ENCODE data around the gene TWIST2. TPM values are rescaled to one million over a fixed set of nuclear protein-coding genes. Genes with fewer than 3 reads are reported as not detected.

The TWIST2 gene
- polyA plus RNA-seq, 3 donors = 0.43 to 0.49 (median 0.43) TPM

DNA sequence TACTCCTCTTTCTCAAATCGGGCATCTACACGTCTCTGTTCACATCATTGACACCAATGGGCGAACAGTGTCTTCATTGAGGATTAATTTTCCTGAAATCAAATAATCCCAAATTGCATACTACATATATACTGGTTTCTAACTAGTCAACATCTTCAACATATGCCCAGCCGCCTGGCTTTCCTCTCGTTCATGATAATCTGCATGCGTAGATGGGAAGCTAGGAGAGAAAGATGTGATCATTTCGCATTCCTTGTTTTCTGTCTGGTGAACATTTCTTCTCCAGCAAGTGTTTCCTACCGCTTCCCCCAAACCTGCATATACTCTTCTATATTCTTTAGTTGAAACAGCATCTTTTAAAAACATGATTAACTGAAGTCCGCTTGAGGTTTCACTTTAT lies 7.4 kb downstream of the TWIST2 start:
- H3K36me3 Mint-ChIP-seq = no peaks in the 10 kb centered on the region
- no peak overlapping the region for H3K4me2 ChIP-seq (replicated peaks; ENCODE audit: extremely low read depth, low read length, poor library complexity, severe bottlenecking)

DNA sequence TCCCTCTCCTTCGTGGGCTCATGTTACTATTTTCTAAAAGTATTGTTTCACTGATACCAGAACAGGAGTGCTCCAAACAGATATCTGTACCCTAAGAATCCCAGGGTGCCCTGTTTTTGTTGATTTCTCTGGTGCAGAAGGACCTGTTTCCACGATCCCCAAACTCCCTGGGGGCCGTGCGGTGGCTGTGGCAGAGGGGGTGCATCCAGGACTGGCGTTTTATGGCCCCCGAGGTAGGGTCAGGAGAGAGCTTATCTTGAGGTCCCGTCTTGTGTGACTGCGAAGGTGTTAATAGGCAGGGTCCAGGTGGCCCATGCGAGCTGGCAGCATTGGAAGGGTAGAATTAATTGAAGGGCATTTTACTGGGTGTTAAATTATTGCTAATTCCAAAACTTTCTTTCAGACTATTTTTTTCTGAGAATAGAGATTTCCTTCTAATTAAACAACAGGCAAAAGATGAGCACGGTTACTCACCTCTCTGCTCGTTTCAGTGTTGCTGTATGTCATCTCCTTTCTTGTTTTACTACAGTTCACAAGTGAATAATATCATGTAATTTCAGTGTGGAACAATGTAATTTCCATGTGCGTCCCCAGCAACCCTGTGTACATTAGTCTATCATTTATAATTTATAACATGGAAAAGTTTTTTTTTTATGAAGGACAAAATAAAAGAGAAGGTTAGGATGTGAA lies 8.2 kb downstream of the TWIST2 start:
- H3K9ac ChIP-seq (ENCODE audit: insufficient read depth, low read length, poor library complexity, severe bottlenecking) = no peak overlapping the region
- no peaks in the 10 kb centered on the region for H3K36me3 ChIP-seq (replicated peaks in 1 of 2; ENCODE audit: control insufficient read depth in 1 of 2, insufficient read depth in 2 of 2, low read length in 2 of 2)
- no peak for DNase-seq
- H3K4me3 ChIP-seq (replicated peaks in 1 of 3; ENCODE audit: low read depth in 2 of 3, low read length in 3 of 3) = no peak overlapping the region
- H2AFZ ChIP-seq (ENCODE audit: insufficient read depth, low read depth, low read length, poor library complexity, severe bottlenecking) = no peak overlapping the region
- Mint-ChIP-seq H3K9me3 (peaks cover 2 to 20% (median 16%) of the 10 kb centered on the region in 7 donors), H3K4me3 (no peak overlapping the region), H3K27ac (no peak overlapping the region), H3K36me3 (no peaks in the 10 kb centered on the region), H3K27me3 (ENCODE audit: low read depth in 3 of 3) (peaks cover 44 to 60% (median 56%) of the 10 kb centered on the region in 3 donors), H3K4me1 (peaks cover 17% of the 10 kb centered on the region)
- TF ChIP-seq, protein P1, sequence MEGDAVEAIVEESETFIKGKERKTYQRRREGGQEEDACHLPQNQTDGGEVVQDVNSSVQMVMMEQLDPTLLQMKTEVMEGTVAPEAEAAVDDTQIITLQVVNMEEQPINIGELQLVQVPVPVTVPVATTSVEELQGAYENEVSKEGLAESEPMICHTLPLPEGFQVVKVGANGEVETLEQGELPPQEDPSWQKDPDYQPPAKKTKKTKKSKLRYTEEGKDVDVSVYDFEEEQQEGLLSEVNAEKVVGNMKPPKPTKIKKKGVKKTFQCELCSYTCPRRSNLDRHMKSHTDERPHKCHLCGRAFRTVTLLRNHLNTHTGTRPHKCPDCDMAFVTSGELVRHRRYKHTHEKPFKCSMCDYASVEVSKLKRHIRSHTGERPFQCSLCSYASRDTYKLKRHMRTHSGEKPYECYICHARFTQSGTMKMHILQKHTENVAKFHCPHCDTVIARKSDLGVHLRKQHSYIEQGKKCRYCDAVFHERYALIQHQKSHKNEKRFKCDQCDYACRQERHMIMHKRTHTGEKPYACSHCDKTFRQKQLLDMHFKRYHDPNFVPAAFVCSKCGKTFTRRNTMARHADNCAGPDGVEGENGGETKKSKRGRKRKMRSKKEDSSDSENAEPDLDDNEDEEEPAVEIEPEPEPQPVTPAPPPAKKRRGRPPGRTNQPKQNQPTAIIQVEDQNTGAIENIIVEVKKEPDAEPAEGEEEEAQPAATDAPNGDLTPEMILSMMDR (IDR thresholded peaks at IDR 0.05) = no peak
- 79% methylated on average over 8 of the region's 12 CpGs for WGBS (ENCODE audit: insufficient coverage)
- intact Hi-C loops (cut with micrococcal nuclease) = no loop called here
- no peak overlapping the region for H3K27ac ChIP-seq (ENCODE audit: low read depth in 1 of 2, low read length in 2 of 2)
- H3K4me2 ChIP-seq (replicated peaks; ENCODE audit: extremely low read depth, low read length, poor library complexity, severe bottlenecking) = no peak overlapping the region
- H4K20me1 ChIP-seq (ENCODE audit: insufficient read depth, low read length) = no peaks in the 10 kb centered on the region
- peaks cover 25 to 32% of the 10 kb centered on the region in 2 donors for H3K27me3 ChIP-seq (ENCODE audit: control insufficient read depth in 2 of 2, insufficient read depth in 2 of 2, low read length in 2 of 2)
- peaks cover 13 to 17% of the 10 kb centered on the region in 2 donors for H3K4me1 ChIP-seq (ENCODE audit: control insufficient read depth in 1 of 2, insufficient read depth in 2 of 2, low read length in 2 of 2)
- peaks cover 11 to 12% of the 10 kb centered on the region in 2 donors for H3K9me3 ChIP-seq (replicated peaks in 1 of 2; ENCODE audit: control insufficient read depth in 1 of 2, insufficient read depth in 1 of 2, low read length in 2 of 2)
- no peaks in the 10 kb centered on the region for H3K79me2 ChIP-seq (ENCODE audit: insufficient read depth, low read length)

More for the DNA sequence above, 7.4 kb downstream of the TWIST2 start:
- H3K4me3 Mint-ChIP-seq = no peak overlapping the region
- H3K9ac ChIP-seq (ENCODE audit: insufficient read depth, low read length, poor library complexity, severe bottlenecking) = no peak overlapping the region
- peaks cover 2 to 20% (median 16%) of the 10 kb centered on the region in 7 donors for H3K9me3 Mint-ChIP-seq
- no CpG with 5 or more reads among the region's 9 CpGs for WGBS (ENCODE audit: insufficient coverage)
- H3K4me3 ChIP-seq (replicated peaks in 1 of 3; ENCODE audit: low read depth in 2 of 3, low read length in 3 of 3) = no peak overlapping the region
- H3K27ac ChIP-seq (ENCODE audit: low read depth in 1 of 2, low read length in 2 of 2) = no peak overlapping the region
- intact Hi-C loops (cut with micrococcal nuclease) = no loop called here
- H3K9me3 ChIP-seq (replicated peaks in 1 of 2; ENCODE audit: control insufficient read depth in 1 of 2, insufficient read depth in 1 of 2, low read length in 2 of 2) = peaks cover 11 to 12% of the 10 kb centered on the region in 2 donors
- peaks cover 32 to 39% of the 10 kb centered on the region in 2 donors for H3K27me3 ChIP-seq (ENCODE audit: control insufficient read depth in 2 of 2, insufficient read depth in 2 of 2, low read length in 2 of 2)
- H3K36me3 ChIP-seq (replicated peaks in 1 of 2; ENCODE audit: control insufficient read depth in 1 of 2, insufficient read depth in 2 of 2, low read length in 2 of 2) = no peaks in the 10 kb centered on the region
- H2AFZ ChIP-seq (ENCODE audit: insufficient read depth, low read depth, low read length, poor library complexity, severe bottlenecking) = no peak overlapping the region
- no peaks in the 10 kb centered on the region for H4K20me1 ChIP-seq (ENCODE audit: insufficient read depth, low read length)
- no peaks in the 10 kb centered on the region for H3K79me2 ChIP-seq (ENCODE audit: insufficient read depth, low read length)
- H3K27ac Mint-ChIP-seq = no peak overlapping the region
- TF ChIP-seq, protein P1 (IDR thresholded peaks at IDR 0.05) = no peak
- H3K27me3 Mint-ChIP-seq (ENCODE audit: low read depth in 3 of 3) = peaks cover 48 to 61% (median 56%) of the 10 kb centered on the region in 3 donors
- H3K4me1 Mint-ChIP-seq = peaks cover 17% of the 10 kb centered on the region
- DNase-seq = no peak
- peaks cover 13 to 17% of the 10 kb centered on the region in 2 donors for H3K4me1 ChIP-seq (ENCODE audit: control insufficient read depth in 1 of 2, insufficient read depth in 2 of 2, low read length in 2 of 2)

All from CD14-positive monocyte (primary cell).